Measurements from ENCODE around the gene DERL2.

The DERL2 gene

DNA sequence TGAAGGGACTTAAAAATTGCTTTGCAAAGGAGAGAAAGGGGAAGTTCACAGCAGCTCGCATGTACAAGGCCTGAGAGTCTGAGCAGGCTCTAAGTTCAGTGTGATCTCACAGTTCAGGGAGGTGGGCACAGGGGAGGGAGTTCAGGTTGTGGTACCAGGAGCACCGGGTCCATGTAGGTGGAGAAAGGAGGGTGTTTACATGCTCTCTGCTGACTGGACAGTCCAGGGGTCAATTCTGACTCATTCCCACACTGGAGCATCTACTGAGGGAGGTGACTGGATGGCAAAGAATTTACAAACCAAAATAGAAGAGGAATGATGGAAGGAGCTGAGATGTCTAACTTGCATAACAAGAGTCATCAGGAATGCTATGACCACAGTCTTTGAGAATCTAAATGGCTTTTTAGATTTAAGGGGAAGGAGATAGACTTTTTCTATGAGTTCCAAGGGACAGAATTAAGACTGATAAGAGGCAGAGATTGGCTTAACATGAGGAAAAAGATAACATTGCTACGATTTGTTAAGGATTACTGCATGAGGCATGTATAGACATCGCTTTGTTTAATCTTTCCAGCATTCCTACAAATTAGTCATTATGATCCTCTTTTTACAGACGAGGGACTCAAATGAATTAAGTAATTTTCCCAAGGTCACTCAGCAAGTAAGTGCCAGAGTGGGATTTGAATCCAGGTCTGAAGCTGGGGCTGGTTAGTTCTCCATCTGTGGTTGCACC is 30.2 kb upstream of the DERL2 start:
- no peak overlapping the region for H3K4me3 ChIP-seq (ENCODE audit: low read length)
- H3K4me1 ChIP-seq (ENCODE audit: control insufficient read depth, insufficient read depth, low read length): no peaks in the 10 kb centered on the region
- no peaks in the 10 kb centered on the region for H3K36me3 ChIP-seq (ENCODE audit: control insufficient read depth, insufficient read depth, low read length)
- H3K9me3 ChIP-seq (ENCODE audit: control insufficient read depth, low read length): no peaks in the 10 kb centered on the region
- H3K9ac ChIP-seq (ENCODE audit: low read length): no peak overlapping the region
- no peaks in the 10 kb centered on the region for H3K27me3 ChIP-seq (ENCODE audit: control insufficient read depth, insufficient read depth, low read length)

DNA sequence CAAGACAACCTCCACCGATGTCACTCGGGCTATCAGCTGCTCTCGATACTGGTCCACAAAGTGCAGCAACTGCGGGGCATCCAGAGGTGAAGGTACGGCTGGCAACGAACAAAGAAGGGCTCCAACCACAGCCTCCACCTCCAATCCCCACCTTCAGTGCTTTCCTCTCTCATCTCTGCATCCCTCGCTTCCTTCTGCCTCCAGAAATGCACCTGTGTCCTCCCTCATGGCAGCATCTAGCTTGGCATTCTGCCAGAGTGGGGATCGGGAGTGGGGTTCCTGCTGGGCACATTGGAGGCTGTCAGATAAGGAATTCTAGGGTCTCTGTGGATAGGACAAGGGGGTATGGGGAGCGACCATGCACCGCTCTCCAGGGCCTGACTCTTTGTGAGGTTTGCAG is 29.0 kb upstream of the DERL2 start:
- H3K9ac ChIP-seq (ENCODE audit: low read length): no peak overlapping the region
- H3K27me3 ChIP-seq (ENCODE audit: control insufficient read depth, insufficient read depth, low read length): no peaks in the 10 kb centered on the region
- no peak overlapping the region for H3K4me3 ChIP-seq (ENCODE audit: low read length)
- no peaks in the 10 kb centered on the region for H3K9me3 ChIP-seq (ENCODE audit: control insufficient read depth, low read length)
- no peaks in the 10 kb centered on the region for H3K36me3 ChIP-seq (ENCODE audit: control insufficient read depth, insufficient read depth, low read length)
- H3K4me1 ChIP-seq (ENCODE audit: control insufficient read depth, insufficient read depth, low read length): no peaks in the 10 kb centered on the region

DNA sequence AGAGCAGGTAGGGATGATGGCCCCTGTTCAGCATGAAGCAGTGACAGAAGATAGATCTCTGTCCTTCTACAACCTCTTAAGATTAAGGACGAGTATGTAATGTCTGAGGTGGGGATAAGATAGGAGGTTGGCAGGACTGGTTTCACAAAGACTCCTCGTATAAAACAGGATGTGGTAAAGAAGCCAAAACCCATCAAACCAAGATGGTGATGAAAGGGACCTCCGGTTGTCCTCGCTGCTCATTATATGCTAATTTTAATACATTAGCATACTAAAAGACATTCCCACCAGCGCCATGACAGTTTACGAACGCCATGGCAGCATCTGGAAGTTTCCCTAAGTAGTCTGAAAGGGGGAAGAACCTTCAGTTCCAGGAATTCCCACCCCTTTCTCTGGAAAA is 27.6 kb upstream of the DERL2 start:
- Histone ChIP-seq H3K36me3 (ENCODE audit: control insufficient read depth, insufficient read depth, low read length) (no peaks in the 10 kb centered on the region), H3K9me3 (ENCODE audit: control insufficient read depth, low read length) (no peaks in the 10 kb centered on the region), H3K4me1 (ENCODE audit: control insufficient read depth, insufficient read depth, low read length) (no peaks in the 10 kb centered on the region), H3K27me3 (ENCODE audit: control insufficient read depth, insufficient read depth, low read length) (no peaks in the 10 kb centered on the region), H3K9ac (ENCODE audit: low read length) (no peak overlapping the region), H3K4me3 (ENCODE audit: low read length) (no peak overlapping the region)

DNA sequence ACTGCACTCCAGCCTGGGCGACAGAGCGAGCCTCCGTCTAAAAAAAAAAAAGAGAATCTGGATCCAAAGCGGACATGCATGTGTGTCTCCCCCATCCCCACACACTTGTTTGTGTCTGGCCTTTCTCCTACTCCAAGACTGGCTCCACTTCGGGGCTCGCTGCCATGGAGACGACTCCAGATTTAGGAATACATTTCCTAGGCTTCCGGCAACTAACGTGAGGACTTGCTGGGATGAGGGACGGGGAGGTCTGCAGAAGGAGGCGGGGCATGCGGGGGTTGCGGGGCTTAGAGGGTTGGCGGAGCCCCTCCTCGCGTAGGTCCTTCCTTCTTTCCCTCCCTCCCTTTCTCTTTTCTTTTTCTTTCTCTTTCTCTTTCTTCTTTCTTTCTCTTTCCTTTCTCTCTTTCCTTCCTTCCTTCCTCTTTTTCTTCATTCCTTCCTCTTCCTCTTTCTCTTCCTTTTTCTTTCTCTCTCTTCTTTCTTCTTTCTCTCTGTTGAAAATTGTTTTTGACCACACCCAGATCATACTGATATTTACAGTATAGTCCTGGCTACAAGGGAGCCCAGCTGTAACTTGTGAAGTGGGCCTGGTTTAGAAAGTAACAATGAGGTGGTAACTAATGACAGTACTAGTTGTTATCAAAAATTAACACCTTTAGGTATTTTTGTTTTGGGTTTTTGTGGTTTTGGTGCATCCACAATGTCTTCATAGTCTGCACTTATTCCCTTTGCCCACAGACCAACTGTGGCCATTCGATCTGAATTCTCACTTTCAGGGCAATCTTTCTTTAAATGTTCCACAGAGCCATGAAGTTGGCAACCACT is 25.6 kb upstream of the DERL2 start:
- Histone ChIP-seq H3K4me1 (ENCODE audit: control insufficient read depth, insufficient read depth, low read length) (no peaks in the 10 kb centered on the region), H3K27me3 (ENCODE audit: control insufficient read depth, insufficient read depth, low read length) (no peaks in the 10 kb centered on the region), H3K4me3 (ENCODE audit: low read length) (no peak overlapping the region), H3K9ac (ENCODE audit: low read length) (no peak overlapping the region), H3K9me3 (ENCODE audit: control insufficient read depth, low read length) (no peaks in the 10 kb centered on the region), H3K36me3 (ENCODE audit: control insufficient read depth, insufficient read depth, low read length) (no peaks in the 10 kb centered on the region)

DNA sequence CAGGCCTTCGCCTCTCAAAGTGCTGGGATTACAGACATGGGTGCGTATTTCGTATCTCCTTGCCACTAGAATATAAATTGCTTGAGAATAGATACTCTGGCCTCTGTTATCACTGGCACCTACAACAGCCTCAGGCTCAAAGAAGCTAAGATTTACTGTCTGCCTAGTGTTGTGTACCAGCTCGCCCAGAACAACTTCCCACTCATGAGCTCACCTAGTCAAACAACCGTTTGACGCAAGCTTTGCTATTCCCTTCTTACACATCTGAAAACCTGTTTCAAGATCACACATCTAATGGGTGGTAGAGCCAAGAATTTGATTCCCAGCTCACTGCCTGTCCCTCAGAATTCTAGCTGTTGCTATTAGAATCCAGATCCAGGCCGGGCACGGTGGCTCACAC is 24.8 kb upstream of the DERL2 start:
- H3K4me3 ChIP-seq (ENCODE audit: low read length): no peak overlapping the region
- no peaks in the 10 kb centered on the region for H3K27me3 ChIP-seq (ENCODE audit: control insufficient read depth, insufficient read depth, low read length)
- H3K9ac ChIP-seq (ENCODE audit: low read length): no peak overlapping the region
- H3K4me1 ChIP-seq (ENCODE audit: control insufficient read depth, insufficient read depth, low read length): no peaks in the 10 kb centered on the region
- H3K36me3 ChIP-seq (ENCODE audit: control insufficient read depth, insufficient read depth, low read length): no peaks in the 10 kb centered on the region
- no peaks in the 10 kb centered on the region for H3K9me3 ChIP-seq (ENCODE audit: control insufficient read depth, low read length)

DNA sequence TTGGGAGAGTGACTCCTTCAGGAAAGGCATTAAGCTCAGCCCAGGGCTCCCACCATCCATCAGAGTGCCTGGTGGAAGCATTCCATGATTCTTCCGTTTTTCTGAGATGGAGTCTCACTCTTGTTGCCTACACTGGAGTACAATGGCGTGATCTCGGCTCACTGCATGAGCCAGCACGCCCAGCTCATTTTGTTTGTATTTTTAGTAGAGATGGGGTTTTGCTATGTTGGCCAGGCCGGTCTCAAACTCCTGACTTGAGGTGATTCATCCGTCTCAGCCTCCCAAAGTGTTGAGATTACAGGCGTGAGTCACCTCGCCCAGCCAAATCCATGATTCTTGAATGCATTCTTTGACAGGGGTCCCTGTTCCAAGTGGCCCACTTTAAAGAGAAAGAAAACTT is 23.5 kb upstream of the DERL2 start:
- no peaks in the 10 kb centered on the region for H3K9me3 ChIP-seq (ENCODE audit: control insufficient read depth, low read length)
- no peaks in the 10 kb centered on the region for H3K4me1 ChIP-seq (ENCODE audit: control insufficient read depth, insufficient read depth, low read length)
- no peaks in the 10 kb centered on the region for H3K27me3 ChIP-seq (ENCODE audit: control insufficient read depth, insufficient read depth, low read length)
- no peaks in the 10 kb centered on the region for H3K36me3 ChIP-seq (ENCODE audit: control insufficient read depth, insufficient read depth, low read length)
- no peak overlapping the region for H3K9ac ChIP-seq (ENCODE audit: low read length)
- H3K4me3 ChIP-seq (ENCODE audit: low read length): no peak overlapping the region

DNA sequence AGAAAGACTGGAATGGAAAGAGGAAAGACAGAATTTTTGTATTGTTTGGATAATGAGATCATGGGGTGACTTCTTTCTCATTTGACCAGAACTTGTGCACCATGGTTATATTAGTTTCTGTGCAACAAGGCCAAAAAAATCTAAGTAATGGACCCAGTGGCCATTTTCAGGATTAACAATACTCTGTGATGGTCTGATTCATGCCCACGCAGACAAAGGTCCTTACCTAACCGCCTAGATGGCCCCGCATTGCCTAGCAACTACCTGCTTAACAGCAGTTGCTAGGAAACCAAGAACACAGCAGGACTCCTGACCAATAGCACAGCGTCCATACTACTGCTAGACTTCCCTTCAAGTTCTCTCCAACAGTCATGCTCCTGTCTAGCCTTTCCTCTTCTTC is 22.8 kb upstream of the DERL2 start:
- Histone ChIP-seq H3K9me3 (ENCODE audit: control insufficient read depth, low read length) (no peaks in the 10 kb centered on the region), H3K27me3 (ENCODE audit: control insufficient read depth, insufficient read depth, low read length) (no peaks in the 10 kb centered on the region), H3K9ac (ENCODE audit: low read length) (no peak overlapping the region), H3K36me3 (ENCODE audit: control insufficient read depth, insufficient read depth, low read length) (no peaks in the 10 kb centered on the region), H3K4me3 (ENCODE audit: low read length) (no peak overlapping the region), H3K4me1 (ENCODE audit: control insufficient read depth, insufficient read depth, low read length) (no peaks in the 10 kb centered on the region)

DNA sequence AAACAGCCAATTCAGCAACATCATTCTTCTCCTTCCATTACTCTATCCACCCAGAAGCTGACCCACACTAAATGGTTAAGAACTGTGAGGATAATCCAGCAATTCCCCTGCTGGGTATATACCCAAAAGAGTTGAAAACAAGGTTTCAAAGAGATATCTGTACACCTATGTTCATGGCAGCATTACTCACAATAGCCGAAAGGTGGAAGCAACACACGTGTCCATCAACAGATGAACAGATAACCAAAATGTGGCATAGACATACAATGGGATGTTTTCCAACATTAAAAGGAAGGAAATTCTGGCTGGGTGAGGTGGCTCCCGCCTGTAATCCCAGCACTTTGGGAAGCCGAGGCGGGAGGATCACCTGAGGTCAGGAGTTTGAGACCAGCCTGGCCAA is 20.3 kb upstream of the DERL2 start:
- Histone ChIP-seq H3K36me3 (ENCODE audit: control insufficient read depth, insufficient read depth, low read length) (no peaks in the 10 kb centered on the region), H3K4me3 (ENCODE audit: low read length) (no peak overlapping the region), H3K9me3 (ENCODE audit: control insufficient read depth, low read length) (no peaks in the 10 kb centered on the region), H3K9ac (ENCODE audit: low read length) (no peak overlapping the region), H3K27me3 (ENCODE audit: control insufficient read depth, insufficient read depth, low read length) (peaks cover 5% of the 10 kb centered on the region), H3K4me1 (ENCODE audit: control insufficient read depth, insufficient read depth, low read length) (no peaks in the 10 kb centered on the region)

DNA sequence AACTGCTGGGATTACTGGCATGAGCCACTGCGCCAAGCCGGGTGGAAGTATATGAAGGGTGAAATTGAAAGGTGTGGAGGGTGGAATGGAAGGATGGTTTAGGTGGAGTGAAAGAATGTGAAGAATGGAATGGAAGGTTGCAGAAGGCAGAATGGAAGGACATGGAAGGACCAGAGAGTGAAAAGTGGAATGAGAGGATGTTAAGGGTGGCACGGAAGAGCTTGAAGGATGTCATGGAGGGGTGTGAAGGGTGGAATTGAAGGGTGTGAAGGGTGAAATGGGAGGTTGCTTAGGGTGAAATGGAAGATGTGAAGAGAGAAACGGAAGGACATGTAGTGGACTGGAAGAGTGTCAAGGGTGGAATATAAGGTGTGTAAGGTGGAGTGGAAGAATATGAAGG is 16.6 kb upstream of the DERL2 start:
- H3K27me3 ChIP-seq (ENCODE audit: control insufficient read depth, insufficient read depth, low read length): peaks cover 24% of the 10 kb centered on the region
- H3K36me3 ChIP-seq (ENCODE audit: control insufficient read depth, insufficient read depth, low read length): no peaks in the 10 kb centered on the region
- no peaks in the 10 kb centered on the region for H3K9me3 ChIP-seq (ENCODE audit: control insufficient read depth, low read length)
- no peaks in the 10 kb centered on the region for H3K4me1 ChIP-seq (ENCODE audit: control insufficient read depth, insufficient read depth, low read length)
- no peak overlapping the region for H3K9ac ChIP-seq (ENCODE audit: low read length)
- no peak overlapping the region for H3K4me3 ChIP-seq (ENCODE audit: low read length)

DNA sequence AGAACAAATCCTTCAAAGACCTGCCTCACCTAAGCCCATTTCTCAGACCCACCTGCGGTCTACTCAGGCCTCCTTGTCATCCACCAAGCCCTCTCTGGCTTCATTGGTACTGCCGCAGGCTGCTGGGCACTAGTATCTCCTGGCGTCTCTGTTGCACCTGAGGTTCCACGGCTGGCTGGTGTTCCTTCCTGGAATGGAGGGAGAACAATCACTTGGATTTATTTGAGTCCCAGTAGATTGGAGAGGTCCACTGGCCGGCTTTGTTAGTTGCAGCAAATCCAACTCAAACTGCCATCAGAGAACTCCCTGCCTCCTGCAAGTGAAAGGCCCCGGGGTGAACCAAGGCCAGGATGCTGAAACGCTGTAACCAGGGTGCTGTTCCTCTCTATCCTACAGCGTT is 15.7 kb upstream of the DERL2 start:
- H3K9ac ChIP-seq (ENCODE audit: low read length): no peak overlapping the region
- H3K4me1 ChIP-seq (ENCODE audit: control insufficient read depth, insufficient read depth, low read length): no peaks in the 10 kb centered on the region
- H3K9me3 ChIP-seq (ENCODE audit: control insufficient read depth, low read length): no peaks in the 10 kb centered on the region
- no peak overlapping the region for H3K4me3 ChIP-seq (ENCODE audit: low read length)
- H3K36me3 ChIP-seq (ENCODE audit: control insufficient read depth, insufficient read depth, low read length): no peaks in the 10 kb centered on the region
- peaks cover 24% of the 10 kb centered on the region for H3K27me3 ChIP-seq (ENCODE audit: control insufficient read depth, insufficient read depth, low read length)

DNA sequence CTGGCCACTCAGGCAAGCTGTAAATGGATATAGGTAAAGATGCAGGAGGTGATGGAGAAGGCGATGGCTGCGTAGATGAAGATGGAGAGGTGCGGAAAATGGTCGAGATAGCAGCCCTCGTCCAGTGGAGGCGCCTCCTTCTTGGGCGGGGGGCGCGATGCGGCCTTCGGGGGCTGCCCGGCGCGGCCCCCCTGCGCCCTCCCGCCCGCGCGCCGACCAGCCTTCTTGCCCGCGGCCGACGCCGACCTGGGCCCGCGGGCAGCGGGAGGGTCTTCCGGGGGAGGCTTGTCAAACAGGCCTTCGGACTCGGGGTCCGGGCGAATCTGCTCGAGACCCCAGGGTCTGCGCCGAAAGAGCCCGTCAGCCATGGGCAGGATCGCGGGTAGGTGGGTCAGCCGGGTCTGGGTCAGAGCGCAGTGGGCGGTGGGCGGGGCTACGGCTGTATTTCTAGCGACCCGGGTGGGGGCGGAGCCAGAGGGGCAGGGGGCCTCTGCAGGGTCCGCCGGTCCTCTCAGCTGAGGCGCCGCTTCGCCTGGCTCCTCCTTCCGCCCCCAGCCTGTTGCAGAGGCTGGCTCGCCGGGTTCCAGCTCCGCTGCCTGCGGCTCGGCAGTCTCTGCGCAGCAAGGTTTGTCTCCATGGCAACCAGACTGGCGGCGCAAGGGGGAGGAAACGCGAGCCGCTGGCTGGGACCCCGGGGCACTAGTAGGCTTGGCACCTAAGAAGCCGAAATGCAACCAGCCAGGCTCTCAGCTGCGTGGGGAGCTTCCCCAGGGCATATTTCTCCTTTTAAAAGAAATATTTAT is 14.8 kb upstream of the DERL2 start:
- Histone ChIP-seq H3K4me1 (ENCODE audit: control insufficient read depth, insufficient read depth, low read length) (no peaks in the 10 kb centered on the region), H3K27me3 (ENCODE audit: control insufficient read depth, insufficient read depth, low read length) (peaks cover 24% of the 10 kb centered on the region), H3K9me3 (ENCODE audit: control insufficient read depth, low read length) (no peaks in the 10 kb centered on the region), H3K9ac (ENCODE audit: low read length) (peak overlapping the region; percentile 59), H3K4me3 (ENCODE audit: low read length) (no peak overlapping the region), H3K36me3 (ENCODE audit: control insufficient read depth, insufficient read depth, low read length) (no peaks in the 10 kb centered on the region)

DNA sequence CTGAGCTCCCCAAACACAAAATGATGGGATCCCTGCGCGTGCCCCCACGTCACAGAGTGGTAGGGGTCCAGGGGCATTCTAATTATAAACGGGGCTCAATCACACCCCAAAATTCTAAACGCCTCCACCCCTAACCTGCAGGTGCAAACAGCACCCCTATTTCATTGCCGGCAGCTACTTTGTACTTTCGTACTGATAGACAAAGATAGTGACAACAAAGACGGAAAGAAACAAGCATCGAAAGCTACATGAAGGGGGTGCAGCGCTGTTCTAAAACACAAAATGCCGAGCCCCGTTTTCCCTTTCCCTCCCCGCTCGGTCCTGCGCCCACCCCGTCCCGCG is 14.2 kb upstream of the DERL2 start:
- peaks cover 24% of the 10 kb centered on the region for H3K27me3 ChIP-seq (ENCODE audit: control insufficient read depth, insufficient read depth, low read length)
- H3K36me3 ChIP-seq (ENCODE audit: control insufficient read depth, insufficient read depth, low read length): no peaks in the 10 kb centered on the region
- H3K4me3 ChIP-seq (ENCODE audit: low read length): no peak overlapping the region
- H3K9ac ChIP-seq (ENCODE audit: low read length): peak overlapping the region; percentile 59
- H3K4me1 ChIP-seq (ENCODE audit: control insufficient read depth, insufficient read depth, low read length): no peaks in the 10 kb centered on the region
- H3K9me3 ChIP-seq (ENCODE audit: control insufficient read depth, low read length): no peaks in the 10 kb centered on the region
